HepG2 (cell line): ENCODE measurements around the gene RPL26. TPM values are rescaled to one million over a fixed set of nuclear protein-coding genes. Genes with fewer than 3 reads are reported as not detected.
A peak's percentile ranks its signal among the peaks of the same experiment; 100 is the strongest.

ENCODE experiments used
- ATAC-seq: fragments of 200-7000 bp; cut with Tn5 transposase; 3 replicates; pipeline ENCODE4 v1.9.1; 2020; ENCODE audit warnings: mild to moderate bottlenecking, moderate library complexity
- BruUV-seq: library from RNA; stranded (reverse); fragments of 400-500 nt; replicated peaks from 2 replicates; lab custom pipeline; 2021; lab: Mats Ljungman, UMichigan
- CTCF ChIA-PET: fragments of 300-600 bp; formaldehyde crosslinking; extraction: SDS; loops from one replicate; lab custom pipeline; 2021; ENCODE audit warnings: low total read pairs, inconsistent platforms, low intra/inter-chr PET ratio; lab: Yijun Ruan, JAX
- POLR2A ChIA-PET: fragments of 350-600 bp; sonication (Branson Sonifier 250); formaldehyde crosslinking; loops from one replicate; lab custom pipeline; 2020; ENCODE audit warnings: antibody characterized with exemption, inconsistent platforms; lab: Yijun Ruan, JAX
- DNase-seq: peaks from one replicate; pipeline ENCODE4 v3.0.0-alpha.2; 2015; ENCODE audit warnings: low spot score
- FAIRE-seq: peaks from 3 replicates; lab custom pipeline; 2011; peaks lifted over from hg19 to GRCh38; lab: Jason Lieb, UNC
- H2AFZ ChIP-seq: one replicate; pipeline ENCODE4 v1.6.1; 2011; ENCODE audit warnings: low read length, inconsistent platforms
- H3K27ac ChIP-seq: fragments of 300-600 bp; 3 replicates; pipeline ENCODE4 v1.8.0; 2011; ENCODE audit warnings: mixed run types, mild to moderate bottlenecking, mixed read lengths, low read length, inconsistent platforms; ENCODE audit not compliant: insufficient read depth; ENCODE audit errors: extremely low read length
- H3K27me3 ChIP-seq, 2 experiments: fragments of 200-600 bp in 1 of 2; 2 replicates in 1 of 2; 3 replicates in 1 of 2; pipeline versions ENCODE4 v1.6.0 to v1.8.0; 2011; ENCODE audit warnings: low read length in 2 of 2, mild to moderate bottlenecking in 2 of 2, moderate library complexity in 2 of 2, inconsistent platforms in 1 of 2; ENCODE audit not compliant: insufficient read depth in 2 of 2, control insufficient read depth in 1 of 2
- H3K36me3 ChIP-seq, 2 experiments: fragments of 200-600 bp in 1 of 2; replicated peaks in 1 of 2; 2 replicates in 1 of 2; 3 replicates in 1 of 2; pipeline versions ENCODE4 v1.5.1 to v1.8.0; 2011; ENCODE audit warnings: low read length in 2 of 2, inconsistent platforms in 1 of 2; ENCODE audit not compliant: insufficient read depth in 2 of 2, control insufficient read depth in 1 of 2
- H3K4me1 ChIP-seq: 2 replicates; pipeline ENCODE4 v1.5.1; 2012; ENCODE audit warnings: low read length, inconsistent platforms; ENCODE audit not compliant: insufficient read depth
- H3K4me2 ChIP-seq: 2 replicates; pipeline ENCODE4 v1.6.0; 2011; ENCODE audit warnings: low read depth, low read length, inconsistent platforms
- H3K4me3 ChIP-seq, 3 experiments: fragments of 200-600 bp in 1 of 3; sonication (generic), shearing (Covaris generic) in 1 of 3; replicated peaks in 1 of 3; 2 replicates each; pipeline ENCODE4 v1.5.1; 2011 to 2016; ENCODE audit warnings: low read length in 3 of 3, inconsistent platforms in 2 of 3, low read depth in 2 of 3, mild to moderate bottlenecking in 2 of 3, control low read depth in 1 of 3, mixed read lengths in 1 of 3; ENCODE audit not compliant: insufficient read depth in 1 of 3
- H3K79me2 ChIP-seq: one replicate; pipeline ENCODE4 v1.6.1; 2011; ENCODE audit warnings: low read length, inconsistent platforms; ENCODE audit not compliant: insufficient read depth
- H3K9ac ChIP-seq: 2 replicates; pipeline ENCODE4 v1.6.0; 2011; ENCODE audit warnings: mild to moderate bottlenecking, low read depth, low read length, inconsistent platforms; ENCODE audit not compliant: insufficient read depth
- H3K9me3 ChIP-seq: 2 replicates; pipeline ENCODE4 v1.5.1; 2012; ENCODE audit warnings: mild to moderate bottlenecking, low read length
- H4K20me1 ChIP-seq: 2 replicates; pipeline ENCODE4 v1.6.0; 2011; ENCODE audit warnings: inconsistent platforms, mild to moderate bottlenecking, low read length, moderate library complexity; ENCODE audit not compliant: insufficient read depth
- CBX5 ChIP-seq: sonication (generic); formaldehyde crosslinking; IDR thresholded peaks from 2 replicates; pipeline ENCODE4 v1.4.0; 2020; ENCODE audit warnings: missing genetic modification reagents, borderline replicate concordance
- CC2D1A ChIP-seq: sonication (generic); formaldehyde crosslinking; IDR thresholded peaks from 2 replicates; pipeline ENCODE4 v1.8.1; 2023; ENCODE audit warnings: mild to moderate bottlenecking, missing genetic modification reagents
- NFYC ChIP-seq: IDR thresholded peaks from 2 replicates; pipeline ENCODE4 v1.6.1; 2016; ENCODE audit warnings: missing genetic modification reagents, missing compliant biosample characterization
- RARG ChIP-seq: sonication (generic); formaldehyde crosslinking; IDR thresholded peaks from 2 replicates; pipeline ENCODE4 v1.4.0; 2020; ENCODE audit warnings: low read depth, mild to moderate bottlenecking, missing genetic modification reagents
- RBM39 ChIP-seq: fragments of 200-400 bp; formaldehyde crosslinking; IDR thresholded peaks from one replicate; pipeline ENCODE4 v1.6.1; 2018; ENCODE audit warnings: antibody characterized with exemption, mild to moderate bottlenecking, low read depth, low read length; ENCODE audit not compliant: poor library complexity, severe bottlenecking
- SALL2 ChIP-seq: sonication (generic); formaldehyde crosslinking; IDR thresholded peaks from 2 replicates; pipeline ENCODE4 v1.8.1; 2023; ENCODE audit warnings: mild to moderate bottlenecking, missing genetic modification reagents, inconsistent platforms
- SMAD1 ChIP-seq: sonication (generic); formaldehyde crosslinking; IDR thresholded peaks from 2 replicates; pipeline ENCODE4 v1.4.0; 2020; ENCODE audit warnings: missing genetic modification reagents, low read depth, mild to moderate bottlenecking, borderline replicate concordance
- ZNF274 ChIP-seq: sonication (generic); formaldehyde crosslinking; IDR thresholded peaks from 2 replicates; pipeline ENCODE4 v1.5.1; 2020; ENCODE audit warnings: mild to moderate bottlenecking, missing genetic modification reagents
- ZNF549 ChIP-seq: sonication (generic); formaldehyde crosslinking; IDR thresholded peaks from 2 replicates; pipeline ENCODE4 v1.5.0; 2020; ENCODE audit warnings: missing genetic modification reagents
- ZNF564 ChIP-seq: sonication (generic); formaldehyde crosslinking; IDR thresholded peaks from 2 replicates; pipeline ENCODE4 v1.8.1; 2023; ENCODE audit warnings: mild to moderate bottlenecking, missing genetic modification reagents
- ZNF607 ChIP-seq: sonication (generic); formaldehyde crosslinking; IDR thresholded peaks from 2 replicates; pipeline ENCODE4 v1.5.1; 2020; ENCODE audit warnings: missing genetic modification reagents, mild to moderate bottlenecking, borderline replicate concordance
- ZSCAN21 ChIP-seq: sonication (generic); formaldehyde crosslinking; IDR thresholded peaks from 2 replicates; pipeline ENCODE4 v1.8.0; 2022; ENCODE audit warnings: mild to moderate bottlenecking, missing genetic modification reagents, moderate library complexity, borderline replicate concordance
- WGBS: methylation state at CpG from one replicate; pipeline ENCODE4 v1.1.6; 2017; ENCODE audit warnings: low lambda C conversion rate; 5-methylcytosine and 5-hydroxymethylcytosine counted together
- in situ Hi-C: cut with HindIII; loops from 2 replicates; pipeline ENCODE4 v1.10.0; 2017; ENCODE audit warnings: low pct_unique_long_range_greater_than_20kb; ENCODE audit not compliant: extremely low pct_ligation_motif_present
- intact Hi-C: fragments of 100-400 bp; cut with micrococcal nuclease; formaldehyde crosslinking; loops from one replicate; pipeline ENCODE4 v1.10.0; 2022; ENCODE audit not compliant: unreplicated experiment
- polyA plus RNA-seq, 8 experiments: library from polyadenylated mRNA; depleted of rRNA in 3 of 8; stranded (reverse) in 7 of 8; unstranded in 1 of 8; fragments of >200 nt; fragmentation: Illumina TruSeq in 4 of 8; extraction: Trizol in 4 of 8; gene quantifications; 2 replicates each; pipeline versions ENCODE4 v1.2.1 to v1.2.3, GENCODE V29; 2011 to 2016; ENCODE audit warnings: low read depth in 4 of 8, missing spikeins in 1 of 8, mixed read lengths in 1 of 8; ENCODE audit not compliant: insufficient read depth in 1 of 8
- total RNA-seq, 5 experiments: library from RNA; depleted of rRNA; stranded (reverse); fragments of >200 nt; fragmentation: Illumina TruSeq; extraction: Trizol; gene quantifications; 2 replicates each; pipeline ENCODE4 v1.2.3, GENCODE V29; 2016; ENCODE audit warnings: low read depth in 1 of 5
- TF ChIP-seq, protein P1 (sequence below): sonication (generic); formaldehyde crosslinking; IDR thresholded peaks from 2 replicates; pipeline ENCODE4 v1.4.0; 2020; ENCODE audit warnings: missing genetic modification reagents, borderline replicate concordance
- TF ChIP-seq, protein P2 (sequence below): sonication (generic); formaldehyde crosslinking; IDR thresholded peaks from 2 replicates; pipeline ENCODE4 v1.4.0; 2020; ENCODE audit warnings: mild to moderate bottlenecking, missing genetic modification reagents
- TF ChIP-seq, protein P3 (sequence below): sonication (generic); formaldehyde crosslinking; IDR thresholded peaks from 2 replicates; pipeline ENCODE4 v1.5.0; 2020; ENCODE audit warnings: missing genetic modification reagents, mild to moderate bottlenecking, borderline replicate concordance

The RPL26 gene
- total and polyA plus RNA-seq, 2 of the 13 experiments (the other 11 are each of a cell fraction or from before 2014, with no cell fraction given): 2,817 to 3,529 TPM

DNA sequence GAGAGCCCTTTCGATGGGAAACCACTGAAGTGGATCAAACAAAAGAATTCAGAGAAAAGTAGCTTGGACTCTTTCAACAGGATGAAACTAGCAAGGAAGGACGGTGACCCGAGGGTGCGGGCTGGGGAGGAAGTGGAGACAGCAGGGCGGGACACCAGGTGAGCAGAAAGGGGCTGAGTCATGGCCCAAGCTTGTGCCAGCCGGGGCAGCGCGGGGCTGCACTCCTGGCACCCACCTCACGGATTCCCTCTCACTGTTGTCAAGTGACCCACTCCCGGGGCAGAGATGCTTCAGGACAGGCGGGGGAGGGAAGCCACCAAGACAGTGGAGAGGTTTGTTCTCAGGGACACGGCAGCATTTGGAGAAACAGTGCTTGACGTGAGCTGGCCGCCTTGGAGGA, 25.4 kb upstream of the RPL26 start (continued):
- TF ChIP-seq SALL2 (CRISPR knock-in tag) (no peak), CC2D1A (CRISPR knock-in tag) (no peak)
- TF ChIP-seq, all 625 proteins: peak for 20

DNA sequence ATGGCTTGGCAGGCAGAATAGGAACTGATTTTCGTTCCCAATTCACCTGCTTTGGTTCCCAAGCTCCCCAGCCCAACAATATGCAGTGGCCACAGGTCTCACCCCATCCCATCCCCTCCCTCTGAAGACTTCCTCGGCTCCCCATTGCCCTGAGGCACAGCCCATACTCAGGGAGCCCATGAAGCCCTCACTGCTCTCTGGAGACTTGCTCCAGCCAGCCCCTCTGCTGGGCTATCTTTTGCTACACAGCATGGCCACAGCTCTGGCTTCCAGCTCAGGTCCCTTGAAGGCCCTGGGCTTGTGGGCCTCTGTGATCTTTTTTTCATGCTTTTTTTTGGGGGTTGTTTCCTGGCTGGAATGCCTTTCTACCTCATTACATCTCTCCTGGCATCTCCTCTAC, 23.2 kb upstream of the RPL26 start:
- in situ Hi-C loops: loop anchor here (10.0 kb wide), 1 partner anchor 339 kb away; the partner anchor contains the start of gene CCDC42
- H3K9me3 ChIP-seq: no peaks in the 10 kb centered on the region
- intact Hi-C loops: no loop called here
- no peaks in the 10 kb centered on the region for H4K20me1 ChIP-seq
- DNase-seq: no peak
- peak; percentile 35; the same call in 2 of the 3 replicates for ATAC-seq
- FAIRE-seq: no peak
- peak overlapping the region in 1 of 3 experiments; percentile 62; a peak in 1 of 6 replicates for H3K4me3 ChIP-seq
- H3K36me3 ChIP-seq: no peaks in the 10 kb centered on the region
- CTCF ChIA-PET: no interaction called here
- H3K4me1 ChIP-seq: peaks cover 53% of the 10 kb centered on the region
- no peaks in the 10 kb centered on the region for H3K27me3 ChIP-seq
- TF ChIP-seq ZNF607 (CRISPR knock-in tag): no peak
- no peak for TF ChIP-seq RARG (CRISPR knock-in tag)
- TF ChIP-seq RBM39: no peak
- no peak for TF ChIP-seq NFYC
- TF ChIP-seq, protein P1, sequence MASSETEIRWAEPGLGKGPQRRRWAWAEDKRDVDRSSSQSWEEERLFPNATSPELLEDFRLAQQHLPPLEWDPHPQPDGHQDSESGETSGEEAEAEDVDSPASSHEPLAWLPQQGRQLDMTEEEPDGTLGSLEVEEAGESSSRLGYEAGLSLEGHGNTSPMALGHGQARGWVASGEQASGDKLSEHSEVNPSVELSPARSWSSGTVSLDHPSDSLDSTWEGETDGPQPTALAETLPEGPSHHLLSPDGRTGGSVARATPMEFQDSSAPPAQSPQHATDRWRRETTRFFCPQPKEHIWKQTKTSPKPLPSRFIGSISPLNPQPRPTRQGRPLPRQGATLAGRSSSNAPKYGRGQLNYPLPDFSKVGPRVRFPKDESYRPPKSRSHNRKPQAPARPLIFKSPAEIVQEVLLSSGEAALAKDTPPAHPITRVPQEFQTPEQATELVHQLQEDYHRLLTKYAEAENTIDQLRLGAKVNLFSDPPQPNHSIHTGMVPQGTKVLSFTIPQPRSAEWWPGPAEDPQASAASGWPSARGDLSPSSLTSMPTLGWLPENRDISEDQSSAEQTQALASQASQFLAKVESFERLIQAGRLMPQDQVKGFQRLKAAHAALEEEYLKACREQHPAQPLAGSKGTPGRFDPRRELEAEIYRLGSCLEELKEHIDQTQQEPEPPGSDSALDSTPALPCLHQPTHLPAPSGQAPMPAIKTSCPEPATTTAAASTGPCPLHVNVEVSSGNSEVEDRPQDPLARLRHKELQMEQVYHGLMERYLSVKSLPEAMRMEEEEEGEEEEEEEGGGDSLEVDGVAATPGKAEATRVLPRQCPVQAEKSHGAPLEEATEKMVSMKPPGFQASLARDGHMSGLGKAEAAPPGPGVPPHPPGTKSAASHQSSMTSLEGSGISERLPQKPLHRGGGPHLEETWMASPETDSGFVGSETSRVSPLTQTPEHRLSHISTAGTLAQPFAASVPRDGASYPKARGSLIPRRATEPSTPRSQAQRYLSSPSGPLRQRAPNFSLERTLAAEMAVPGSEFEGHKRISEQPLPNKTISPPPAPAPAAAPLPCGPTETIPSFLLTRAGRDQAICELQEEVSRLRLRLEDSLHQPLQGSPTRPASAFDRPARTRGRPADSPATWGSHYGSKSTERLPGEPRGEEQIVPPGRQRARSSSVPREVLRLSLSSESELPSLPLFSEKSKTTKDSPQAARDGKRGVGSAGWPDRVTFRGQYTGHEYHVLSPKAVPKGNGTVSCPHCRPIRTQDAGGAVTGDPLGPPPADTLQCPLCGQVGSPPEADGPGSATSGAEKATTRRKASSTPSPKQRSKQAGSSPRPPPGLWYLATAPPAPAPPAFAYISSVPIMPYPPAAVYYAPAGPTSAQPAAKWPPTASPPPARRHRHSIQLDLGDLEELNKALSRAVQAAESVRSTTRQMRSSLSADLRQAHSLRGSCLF (CRISPR knock-in tag): no peak
- no peak for TF ChIP-seq ZNF549 (CRISPR knock-in tag)
- TF ChIP-seq, protein P2, sequence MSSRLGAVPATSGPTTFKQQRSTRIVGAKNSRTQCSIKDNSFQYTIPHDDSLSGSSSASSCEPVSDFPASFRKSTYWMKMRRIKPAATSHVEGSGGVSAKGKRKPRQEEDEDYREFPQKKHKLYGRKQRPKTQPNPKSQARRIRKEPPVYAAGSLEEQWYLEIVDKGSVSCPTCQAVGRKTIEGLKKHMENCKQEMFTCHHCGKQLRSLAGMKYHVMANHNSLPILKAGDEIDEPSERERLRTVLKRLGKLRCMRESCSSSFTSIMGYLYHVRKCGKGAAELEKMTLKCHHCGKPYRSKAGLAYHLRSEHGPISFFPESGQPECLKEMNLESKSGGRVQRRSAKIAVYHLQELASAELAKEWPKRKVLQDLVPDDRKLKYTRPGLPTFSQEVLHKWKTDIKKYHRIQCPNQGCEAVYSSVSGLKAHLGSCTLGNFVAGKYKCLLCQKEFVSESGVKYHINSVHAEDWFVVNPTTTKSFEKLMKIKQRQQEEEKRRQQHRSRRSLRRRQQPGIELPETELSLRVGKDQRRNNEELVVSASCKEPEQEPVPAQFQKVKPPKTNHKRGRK (CRISPR knock-in tag): no peak
- TF ChIP-seq CBX5: no peak
- no peak for TF ChIP-seq ZSCAN21 (CRISPR knock-in tag)
- TF ChIP-seq ZNF274 (CRISPR knock-in tag): no peak
- TF ChIP-seq, protein P3, sequence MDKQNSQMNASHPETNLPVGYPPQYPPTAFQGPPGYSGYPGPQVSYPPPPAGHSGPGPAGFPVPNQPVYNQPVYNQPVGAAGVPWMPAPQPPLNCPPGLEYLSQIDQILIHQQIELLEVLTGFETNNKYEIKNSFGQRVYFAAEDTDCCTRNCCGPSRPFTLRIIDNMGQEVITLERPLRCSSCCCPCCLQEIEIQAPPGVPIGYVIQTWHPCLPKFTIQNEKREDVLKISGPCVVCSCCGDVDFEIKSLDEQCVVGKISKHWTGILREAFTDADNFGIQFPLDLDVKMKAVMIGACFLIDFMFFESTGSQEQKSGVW: no peak
- no peak for TF ChIP-seq ZNF564
- TF ChIP-seq SMAD1 (CRISPR knock-in tag): no peak
- TF ChIP-seq, all 625 proteins: peak for 0
- Histone ChIP-seq H3K27ac (no peak overlapping the region), H3K4me2 (peak overlapping the region; percentile 69), H3K79me2 (no peaks in the 10 kb centered on the region), H3K9ac (peak overlapping the region; percentile 57; the same call in 1 of the 2 replicates), H2AFZ (peak overlapping the region; percentile 49)
- POLR2A ChIA-PET: interaction anchor here (3.2 kb wide), 1 partner anchor 29 kb away, joined by 16 read pairs; the partner anchor contains the start of gene NDEL1
- 51% methylated on average over 2 of the region's 2 CpGs for WGBS
- BruUV-seq: no TSS peak
